Sigmoid colon (tissue), 7 donors: Measurements from ENCODE around the gene NEMP1. TPM values are rescaled to one million over a fixed set of nuclear protein-coding genes. Genes with fewer than 3 reads are reported as not detected.
A peak's percentile ranks its signal among the peaks of the same experiment; 100 is the strongest.

Experiments used
- DNase-seq: peaks from one replicate; pipeline ENCODE4 v3.0.0-alpha.2; 2019
- H3K27ac ChIP-seq, 4 donors: fragments of 200-600 bp; sonication (generic); one replicate each; pipeline ENCODE4 v1.5.1; 2016 to 2019; ENCODE audit warnings: mild to moderate bottlenecking in 1 of 4
- H3K27me3 ChIP-seq, 3 donors: fragments of 200-600 bp; sonication (generic); one replicate each; pipeline ENCODE4 v1.5.1; 2019; ENCODE audit warnings: mild to moderate bottlenecking in 1 of 3
- H3K36me3 ChIP-seq, 4 donors: fragments of 200-600 bp; sonication (generic); one replicate each; pipeline ENCODE4 v1.5.1; 2016 to 2019
- H3K4me1 ChIP-seq, 4 donors: fragments of 200-600 bp; sonication (generic); one replicate each; pipeline ENCODE4 v1.5.1; 2017 to 2019
- H3K4me3 ChIP-seq, 4 donors: fragments of 200-600 bp; sonication (generic); one replicate each; pipeline ENCODE4 v1.5.1; 2017 to 2019; ENCODE audit warnings: mild to moderate bottlenecking in 2 of 4, moderate library complexity in 1 of 4
- H3K9me3 ChIP-seq, 4 donors: fragments of 200-600 bp in 3 of 4; sonication (generic) in 3 of 4; one replicate each; pipeline versions ENCODE4 v1.5.1 to v1.6.1; 2013 to 2019
- EP300 ChIP-seq, 4 donors: sonication (generic); formaldehyde crosslinking; IDR thresholded peaks; one replicate each; pipeline ENCODE4 v1.6.1; 2017; ENCODE audit warnings: antibody characterized with exemption in 4 of 4
- POLR2A ChIP-seq, 2 donors: fragments of 450-650 bp; IDR thresholded peaks; one replicate each; pipeline ENCODE4 v1.6.1; 2016; ENCODE audit warnings: antibody characterized with exemption in 2 of 2, mild to moderate bottlenecking in 2 of 2, moderate library complexity in 2 of 2
- POLR2AphosphoS5 ChIP-seq, 4 donors: sonication (generic); formaldehyde crosslinking; IDR thresholded peaks; one replicate each; pipeline ENCODE4 v1.6.1; 2017; ENCODE audit warnings: antibody characterized with exemption in 4 of 4
- WGBS, 2 donors: extraction: QIAGEN DNeasy Blood & Tissue Kit; methylation state at CpG; one replicate each; pipeline ENCODE4 v1.1.7; 2013; 5-methylcytosine and 5-hydroxymethylcytosine counted together
- intact Hi-C: fragments of 100-400 bp; cut with DNase I; formaldehyde crosslinking; loops from one replicate; pipeline ENCODE4 v1.15.1; 2023
- polyA plus RNA-seq, 3 donors: library from polyadenylated mRNA; stranded (reverse); fragments of 200-250 nt; gene quantifications; one replicate each; pipeline ENCODE4 v1.2.3, GENCODE V29; 2013
- total RNA-seq, 4 donors: library from RNA; depleted of rRNA; stranded (reverse); fragments of >200 nt; gene quantifications; one replicate each; pipeline ENCODE4 v1.1.0, GENCODE V29; 2016
- TF ChIP-seq, protein P1 (sequence below), 4 experiments: fragments of 450-650 bp in 3 of 4; fragments of 200-600 bp in 1 of 4; IDR thresholded peaks; one replicate each; pipeline ENCODE4 v1.5.1; 2016 to 2019; ENCODE audit warnings: antibody characterized with exemption in 4 of 4, mild to moderate bottlenecking in 3 of 4, moderate library complexity in 2 of 4
- donor health status: healthy with polysubstance abuse.
- donor health status: Bipolar disorder and iron deficiency.
- donor health status: healthy.

The NEMP1 gene
- total and polyA plus RNA-seq, 7 donors: 0.60 to 13.6 (median 11.5) TPM

GRCh38 chr12:57116580-57117281 is 38.1 kb upstream of the NEMP1 start:
- TF ChIP-seq POLR2AphosphoS5 (IDR thresholded peaks at IDR 0.05): no peak
- no peak for TF ChIP-seq POLR2A (IDR thresholded peaks at IDR 0.05)
- TF ChIP-seq, protein P1, sequence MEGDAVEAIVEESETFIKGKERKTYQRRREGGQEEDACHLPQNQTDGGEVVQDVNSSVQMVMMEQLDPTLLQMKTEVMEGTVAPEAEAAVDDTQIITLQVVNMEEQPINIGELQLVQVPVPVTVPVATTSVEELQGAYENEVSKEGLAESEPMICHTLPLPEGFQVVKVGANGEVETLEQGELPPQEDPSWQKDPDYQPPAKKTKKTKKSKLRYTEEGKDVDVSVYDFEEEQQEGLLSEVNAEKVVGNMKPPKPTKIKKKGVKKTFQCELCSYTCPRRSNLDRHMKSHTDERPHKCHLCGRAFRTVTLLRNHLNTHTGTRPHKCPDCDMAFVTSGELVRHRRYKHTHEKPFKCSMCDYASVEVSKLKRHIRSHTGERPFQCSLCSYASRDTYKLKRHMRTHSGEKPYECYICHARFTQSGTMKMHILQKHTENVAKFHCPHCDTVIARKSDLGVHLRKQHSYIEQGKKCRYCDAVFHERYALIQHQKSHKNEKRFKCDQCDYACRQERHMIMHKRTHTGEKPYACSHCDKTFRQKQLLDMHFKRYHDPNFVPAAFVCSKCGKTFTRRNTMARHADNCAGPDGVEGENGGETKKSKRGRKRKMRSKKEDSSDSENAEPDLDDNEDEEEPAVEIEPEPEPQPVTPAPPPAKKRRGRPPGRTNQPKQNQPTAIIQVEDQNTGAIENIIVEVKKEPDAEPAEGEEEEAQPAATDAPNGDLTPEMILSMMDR (IDR thresholded peaks at IDR 0.05): no peak
- no peak for TF ChIP-seq EP300 (IDR thresholded peaks at IDR 0.05)
- Histone ChIP-seq H3K4me1 (peaks cover 0 to 11% (median 7%) of the 10 kb centered on the region in 4 donors), H3K9me3 (no peaks in the 10 kb centered on the region), H3K27ac (no peak overlapping the region), H3K36me3 (no peaks in the 10 kb centered on the region), H3K27me3 (no peaks in the 10 kb centered on the region), H3K4me3 (no peak overlapping the region)
- WGBS, 2 donors: 77 to 91% methylated on average over 5 of the region's 5 CpGs
- intact Hi-C loops: no loop called here
- no peak for DNase-seq

GRCh38 chr12:57112492-57113294 is 34.1 kb upstream of the NEMP1 start:
- intact Hi-C loops: loop anchor here (1.0 to 5.0 kb wide), 2 partner anchors 43 to 105 kb away; partner anchors contain the start of gene ZBTB39
- Histone ChIP-seq H3K4me1 (peaks cover 0 to 37% (median 32%) of the 10 kb centered on the region in 4 donors), H3K4me3 (peak overlapping the region; percentile 59 to 83 (median 68)), H3K36me3 (peaks cover 0 to 4% (median 2%) of the 10 kb centered on the region in 4 donors), H3K27ac (peak overlapping the region; percentile 94 to 99 (median 98)), H3K9me3 (no peaks in the 10 kb centered on the region), H3K27me3 (no peaks in the 10 kb centered on the region)
- 60 to 67% methylated on average over 9 of the region's 9 CpGs for WGBS, 2 donors
- no peak for TF ChIP-seq POLR2A (IDR thresholded peaks at IDR 0.05)
- no peak for TF ChIP-seq POLR2AphosphoS5 (IDR thresholded peaks at IDR 0.05)
- TF ChIP-seq, protein P1 (IDR thresholded peaks at IDR 0.05): peak in 1 of 4 experiments; percentile 82
- no peak for DNase-seq

- Histone ChIP-seq H3K4me1 (peaks cover 0 to 52% (median 47%) of the 10 kb centered on the region in 4 donors), H3K4me3 (peak within 1 kb of the TSS; percentile 59 to 83 (median 68)), H3K27ac (peak within 1 kb of the TSS; percentile 94 to 99 (median 98)), H3K36me3 (peaks cover 4 to 18% (median 11%) of the 10 kb centered on the region in 4 donors), H3K9me3 (no peaks in the 10 kb centered on the region), H3K27me3 (no peaks in the 10 kb centered on the region)
- TF ChIP-seq, protein P1 (IDR thresholded peaks at IDR 0.05): peak in 1 of 4 experiments; percentile 15
- TF ChIP-seq POLR2AphosphoS5 (IDR thresholded peaks at IDR 0.05): peak in 2 of 4 donors; percentile 7 to 46
- TF ChIP-seq EP300 (IDR thresholded peaks at IDR 0.05): no peak
- peak; percentile 62 to 70 for TF ChIP-seq POLR2A (IDR thresholded peaks at IDR 0.05)
- 0 to 1% methylated on average over 13 of the region's 13 CpGs for WGBS, 2 donors
- peak; percentile 94 for DNase-seq
- intact Hi-C loops: loop anchor here (1.0 to 5.0 kb wide), 2 partner anchors 24 to 104 kb away; partner anchors contain the start of gene ZBTB39
Observed at GRCh38 chr12:57111031-57111734, 32.6 kb upstream of the NEMP1 start, which contains the start of gene STAT6. TSS of gene STAT6 (minus strand) at chr12:57111362. CDS start at chr12:57108278, 3,084 bp downstream.
